Measurements from ENCODE around the gene OGN.

Gene OGN

GRCh38 chr9:92385477-92385876 is 18.9 kb downstream of the OGN start:
- Mint-ChIP-seq H3K4me1 (no peaks in the 10 kb centered on the region), H3K27ac (no peak overlapping the region), H3K27me3 (ENCODE audit: low read depth, poor library complexity) (no peaks in the 10 kb centered on the region), H3K36me3 (ENCODE audit: low read depth) (no peaks in the 10 kb centered on the region), H3K9me3 (no peaks in the 10 kb centered on the region), H3K4me3 (no peak overlapping the region)
- no peak for DNase-seq
- no peak for TF ChIP-seq CTCF (IDR thresholded peaks at IDR 0.05)

GRCh38 chr9:92385001-92385400 is 19.4 kb downstream of the OGN start:
- TF ChIP-seq CTCF (IDR thresholded peaks at IDR 0.05) = no peak
- H3K27ac Mint-ChIP-seq = no peak overlapping the region
- H3K4me1 Mint-ChIP-seq = no peaks in the 10 kb centered on the region
- H3K9me3 Mint-ChIP-seq = no peaks in the 10 kb centered on the region
- no peaks in the 10 kb centered on the region for H3K27me3 Mint-ChIP-seq (ENCODE audit: low read depth, poor library complexity)
- H3K4me3 Mint-ChIP-seq = no peak overlapping the region
- H3K36me3 Mint-ChIP-seq (ENCODE audit: low read depth) = no peaks in the 10 kb centered on the region
- no peak for DNase-seq

DNA sequence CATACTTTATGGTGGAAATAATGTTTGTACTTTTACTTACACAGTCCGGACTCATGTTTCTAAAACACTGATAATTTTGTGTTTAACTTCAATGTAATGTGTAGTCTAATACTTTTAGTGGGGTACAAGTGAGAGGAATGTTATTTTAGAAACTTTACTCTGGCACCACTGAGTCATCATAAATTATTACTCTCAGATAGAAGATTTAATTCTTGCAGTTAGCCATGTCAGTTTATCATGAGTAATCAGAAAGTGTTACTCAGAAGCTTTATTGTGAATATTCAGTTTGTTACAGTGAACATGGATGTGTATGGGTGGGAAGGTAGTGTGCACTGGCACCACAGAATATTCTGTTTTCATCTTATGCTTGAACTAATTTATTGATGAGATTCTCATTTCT is 20.0 kb downstream of the OGN start:
- TF ChIP-seq CTCF (IDR thresholded peaks at IDR 0.05) = no peak
- H3K27me3 Mint-ChIP-seq (ENCODE audit: low read depth, poor library complexity) = no peaks in the 10 kb centered on the region
- H3K36me3 Mint-ChIP-seq (ENCODE audit: low read depth) = no peaks in the 10 kb centered on the region
- DNase-seq = no peak
- H3K4me1 Mint-ChIP-seq = no peaks in the 10 kb centered on the region
- H3K27ac Mint-ChIP-seq = no peak overlapping the region
- no peaks in the 10 kb centered on the region for H3K9me3 Mint-ChIP-seq
- H3K4me3 Mint-ChIP-seq = no peak overlapping the region

- H3K4me3 Mint-ChIP-seq = no peak overlapping the region
- no peaks in the 10 kb centered on the region for H3K36me3 Mint-ChIP-seq (ENCODE audit: low read depth)
- no peak for DNase-seq
- no peaks in the 10 kb centered on the region for H3K9me3 Mint-ChIP-seq
- no peaks in the 10 kb centered on the region for H3K4me1 Mint-ChIP-seq
- no peak for TF ChIP-seq CTCF (IDR thresholded peaks at IDR 0.05)
- H3K27ac Mint-ChIP-seq = no peak overlapping the region
- H3K27me3 Mint-ChIP-seq (ENCODE audit: low read depth, poor library complexity) = no peaks in the 10 kb centered on the region
Measured at GRCh38 chr9:92381775-92382174, 22.6 kb downstream of the OGN start.

GRCh38 chr9:92380603-92381002 is 23.8 kb downstream of the OGN start:
- Mint-ChIP-seq H3K36me3 (ENCODE audit: low read depth) (peaks cover 9% of the 10 kb centered on the region), H3K9me3 (peaks cover 8% of the 10 kb centered on the region), H3K27me3 (ENCODE audit: low read depth, poor library complexity) (no peaks in the 10 kb centered on the region), H3K27ac (no peak overlapping the region), H3K4me3 (no peak overlapping the region), H3K4me1 (no peaks in the 10 kb centered on the region)
- DNase-seq = no peak
- no peak for TF ChIP-seq CTCF (IDR thresholded peaks at IDR 0.05)

GRCh38 chr9:92378865-92379560 is 25.4 kb downstream of the OGN start:
- no peak for DNase-seq
- Mint-ChIP-seq H3K27me3 (ENCODE audit: low read depth, poor library complexity) (peaks cover 3% of the 10 kb centered on the region), H3K27ac (no peak overlapping the region), H3K4me1 (no peaks in the 10 kb centered on the region), H3K36me3 (ENCODE audit: low read depth) (peaks cover 24% of the 10 kb centered on the region), H3K4me3 (no peak overlapping the region), H3K9me3 (peaks cover 24% of the 10 kb centered on the region)
- TF ChIP-seq CTCF (IDR thresholded peaks at IDR 0.05) = no peak
